Glomerular visceral epithelial cell (primary cell): ENCODE results near the gene ITGB5.

Experiments used
- DNase-seq: peaks from one replicate; pipeline ENCODE4 v3.0.0-alpha.2; 2016; ENCODE audit errors: extremely low spot score

ITGB5 gene

GRCh38 chr3:124887177-124887931 lies at the start of gene ITGB5:
Gene ITGB5, minus strand, starts transcription at chr3:124887365. Its CDS starts 365 bp downstream, at chr3:124887000.
- peak; percentile 84 for DNase-seq

- DNase-seq: no peak
Observed at GRCh38 chr3:124935794-124936542, 48.8 kb upstream of the ITGB5 start.

GRCh38 chr3:124935264-124935663 lies 48.1 kb upstream of the ITGB5 start:
- DNase-seq: no peak

- DNase-seq: no peak
Observed at GRCh38 chr3:124934577-124934976, 47.4 kb upstream of the ITGB5 start, which contains the start of gene MUC13. Gene MUC13, minus strand, starts transcription at chr3:124934751. Its CDS starts 39 bp downstream, at chr3:124934712.

- peak; percentile 62 for DNase-seq
Observed at GRCh38 chr3:124928333-124929202, 41.4 kb upstream of the ITGB5 start.

GRCh38 chr3:124927574-124928045 lies 40.4 kb upstream of the ITGB5 start:
- no peak for DNase-seq

GRCh38 chr3:124926426-124927101 lies 39.4 kb upstream of the ITGB5 start:
- no peak for DNase-seq

- DNase-seq: no peak
Observed at GRCh38 chr3:124924741-124925140, 37.6 kb upstream of the ITGB5 start.

- DNase-seq: no peak
Observed at GRCh38 chr3:124923833-124924232, 36.7 kb upstream of the ITGB5 start.

GRCh38 chr3:124920718-124921117 lies 33.6 kb upstream of the ITGB5 start:
- no peak for DNase-seq

GRCh38 chr3:124919756-124920155 lies 32.6 kb upstream of the ITGB5 start:
- DNase-seq: no peak

GRCh38 chr3:124918524-124918923 lies 31.4 kb upstream of the ITGB5 start:
- no peak for DNase-seq

- DNase-seq: no peak
Observed at GRCh38 chr3:124916837-124917409, 29.8 kb upstream of the ITGB5 start.

GRCh38 chr3:124915254-124915653 lies 28.1 kb upstream of the ITGB5 start:
- DNase-seq: no peak

GRCh38 chr3:124907957-124908356 lies 20.8 kb upstream of the ITGB5 start:
- DNase-seq: no peak

- no peak for DNase-seq
Observed at GRCh38 chr3:124904835-124905492, 17.8 kb upstream of the ITGB5 start.

GRCh38 chr3:124903896-124904834 lies 17.0 kb upstream of the ITGB5 start:
- no peak for DNase-seq

- DNase-seq: no peak
Observed at GRCh38 chr3:124896824-124897526, 9.8 kb upstream of the ITGB5 start.

- no peak for DNase-seq
Observed at GRCh38 chr3:124895756-124896155, 8.6 kb upstream of the ITGB5 start.
